DMS153 treated with DMSO at 0.1 percent for 48 hours (cell line): ENCODE measurements around the gene NCF2.

Source experiments
- DNase-seq: peaks from one replicate; lab custom pipeline; 2025; ENCODE audit not compliant: unreplicated experiment; lab: John Stamatoyannopoulos, UW

The NCF2 gene

DNA sequence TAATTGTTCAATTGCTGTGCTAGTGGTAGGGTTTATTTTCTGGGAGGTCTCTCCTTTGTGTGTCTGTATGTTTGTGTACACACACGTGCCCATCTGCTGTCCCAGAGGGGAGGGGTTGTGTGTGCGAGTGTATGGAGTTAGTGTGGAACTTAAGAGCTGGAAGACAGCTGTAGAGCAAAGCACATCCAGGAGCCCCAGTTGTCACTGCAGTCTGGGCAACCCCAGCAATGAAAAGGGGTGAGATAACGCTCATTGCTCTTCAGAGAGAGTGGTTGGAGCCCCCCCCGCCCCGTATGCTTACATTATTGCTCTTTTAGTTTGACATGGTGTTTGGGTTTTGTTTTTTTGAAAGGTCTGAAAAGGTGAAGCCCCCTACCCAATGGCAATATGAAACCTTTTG is 36.9 kb downstream of the NCF2 start:
- no peak for DNase-seq

DNA sequence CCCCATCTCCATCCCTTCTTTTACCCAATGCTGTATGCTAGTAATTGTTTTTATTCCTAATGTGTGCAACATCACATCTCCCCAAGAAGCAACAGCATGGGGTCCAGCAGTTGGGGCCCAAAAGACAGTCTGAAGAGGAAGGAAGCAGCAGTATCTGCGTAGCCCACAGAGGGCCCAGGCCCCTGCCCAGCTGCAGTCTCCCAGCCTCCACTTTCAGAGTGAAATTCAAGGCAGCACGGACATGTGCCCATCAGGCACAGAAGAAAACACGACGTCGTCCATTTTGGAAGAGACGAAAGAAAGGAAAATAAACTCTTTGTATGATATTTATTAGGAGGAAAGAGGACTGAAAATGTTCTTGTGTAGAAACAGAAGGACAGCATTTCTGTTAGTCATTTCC is 37.4 kb downstream of the NCF2 start:
- DNase-seq, result no peak

DNA sequence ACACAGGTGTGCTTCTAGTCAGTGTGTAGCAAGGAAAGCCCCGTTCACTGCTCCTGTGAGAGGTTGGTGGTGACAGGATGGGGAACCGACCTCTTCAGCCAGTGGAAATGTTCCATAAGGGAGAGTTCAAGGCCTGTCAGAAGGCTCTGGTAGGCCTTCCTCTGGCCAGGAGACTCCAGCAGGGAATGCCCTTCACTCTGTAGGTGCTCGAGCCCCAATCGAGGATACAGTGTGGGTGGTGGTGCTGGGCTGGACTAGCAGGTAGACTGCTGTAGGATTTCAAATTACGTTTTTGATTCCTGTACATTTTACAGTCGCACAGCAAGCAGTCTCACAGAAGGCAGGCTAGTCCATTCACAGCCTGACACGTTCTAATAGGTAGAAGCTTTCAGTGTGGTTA is 37.8 kb downstream of the NCF2 start:
- no peak for DNase-seq

DNA sequence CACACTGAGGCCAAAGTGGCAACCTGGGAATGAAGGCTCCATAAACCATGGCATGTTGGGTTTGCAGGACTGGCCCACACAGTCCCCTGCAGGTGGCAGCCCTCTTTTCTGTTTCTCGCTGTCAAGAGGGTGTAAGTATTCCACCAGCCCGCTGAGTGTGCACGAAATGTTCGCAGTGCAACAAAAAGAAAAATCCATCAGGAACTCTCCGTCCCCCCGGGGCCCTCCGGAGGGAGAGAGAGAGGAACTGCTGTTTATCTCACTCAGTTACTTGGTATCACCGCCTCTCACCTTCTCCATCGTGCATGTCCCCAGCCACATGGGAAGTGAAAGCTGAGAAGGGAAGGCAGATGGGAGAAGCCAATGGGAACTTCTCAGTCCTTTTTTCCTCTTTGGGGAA is 38.3 kb downstream of the NCF2 start:
- DNase-seq, result no peak

DNA sequence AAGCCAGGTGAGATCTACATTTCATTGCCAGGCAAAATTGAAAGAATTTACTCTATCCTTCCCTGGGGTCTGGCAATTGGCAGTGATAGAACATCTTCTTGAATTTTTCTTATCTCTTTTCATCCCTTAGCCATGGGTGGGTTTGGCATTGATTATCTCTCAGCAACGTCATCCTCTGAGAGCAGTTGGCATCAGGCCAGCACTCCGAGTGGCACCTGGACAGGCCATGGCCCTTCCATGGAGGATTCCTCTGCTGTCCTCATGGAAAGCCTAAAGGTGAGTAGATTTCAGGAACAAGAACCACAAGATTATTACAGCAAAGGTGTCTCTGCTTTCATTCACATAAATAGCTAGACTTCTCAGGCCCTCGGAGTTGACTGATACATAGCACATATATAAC is 39.3 kb downstream of the NCF2 start:
- DNase-seq, result no peak

DNA sequence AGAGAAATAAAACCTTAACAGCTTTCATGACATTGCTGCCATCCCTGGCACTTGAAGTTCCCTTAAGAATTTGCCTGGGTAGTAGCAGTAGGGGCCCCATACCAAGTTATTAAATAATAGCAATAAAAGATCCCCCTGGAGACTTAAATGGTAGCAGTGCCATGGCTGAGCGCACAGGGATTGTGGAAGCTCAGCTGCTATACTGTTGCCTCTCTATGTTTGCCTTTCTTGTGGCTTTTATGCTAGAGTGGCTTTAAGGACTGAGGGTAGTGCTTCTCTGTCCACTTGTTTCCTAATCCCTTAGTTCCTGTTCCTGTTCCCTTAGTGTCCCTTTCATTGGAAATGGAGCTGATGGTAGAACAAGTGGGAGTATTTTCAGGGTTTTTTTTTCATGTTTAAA is 42.1 kb downstream of the NCF2 start:
- peak; percentile 52 for DNase-seq

DNA sequence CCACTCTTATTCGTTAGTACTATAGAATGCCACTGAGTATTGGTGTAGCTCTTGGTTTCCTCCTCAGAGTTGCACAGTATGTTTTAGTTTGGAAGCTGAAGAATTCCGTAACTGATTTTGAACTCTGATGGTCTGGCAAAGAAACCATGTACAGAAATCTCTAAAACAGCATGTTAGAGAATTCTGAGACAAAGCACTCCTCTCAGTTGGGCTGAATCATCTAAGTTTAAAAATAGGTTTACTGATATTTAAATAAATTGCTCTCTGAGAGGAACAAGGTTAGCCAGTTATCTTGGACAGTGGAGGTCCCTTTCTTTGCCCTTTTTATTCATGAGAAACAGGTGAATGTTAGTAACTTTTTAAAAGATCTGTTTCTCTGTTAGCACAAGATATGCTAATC is 43.8 kb downstream of the NCF2 start:
- DNase-seq, result no peak

DNA sequence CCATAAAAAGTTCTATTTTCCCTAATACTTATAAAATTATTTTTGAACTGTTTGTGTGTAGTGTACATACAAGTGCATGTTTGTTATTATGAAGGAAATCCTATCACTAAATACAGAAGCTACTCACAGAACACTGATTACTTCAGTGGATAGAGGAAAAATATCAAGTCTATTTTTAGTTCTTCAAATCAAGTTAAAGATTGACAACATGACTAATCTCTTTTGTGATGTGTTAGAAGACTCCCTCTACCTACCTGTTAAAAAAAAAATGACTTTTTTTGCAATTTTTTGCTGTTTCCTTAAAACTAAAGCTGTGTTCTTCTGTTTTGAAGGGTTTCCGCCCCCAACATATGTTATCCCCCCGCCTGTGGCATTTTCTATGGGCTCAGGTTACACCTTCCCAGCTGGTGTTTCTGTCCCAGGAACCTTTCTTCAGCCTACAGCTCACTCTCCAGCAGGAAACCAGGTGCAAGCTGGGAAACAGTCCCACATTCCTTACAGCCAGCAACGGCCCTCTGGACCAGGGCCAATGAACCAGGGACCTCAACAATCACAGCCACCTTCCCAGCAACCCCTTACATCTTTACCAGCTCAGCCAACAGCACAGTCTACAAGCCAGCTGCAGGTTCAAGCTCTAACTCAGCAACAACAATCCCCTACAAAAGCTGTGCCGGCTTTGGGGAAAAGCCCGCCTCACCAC is 45.5 kb downstream of the NCF2 start:
- DNase-seq, result no peak

DNA sequence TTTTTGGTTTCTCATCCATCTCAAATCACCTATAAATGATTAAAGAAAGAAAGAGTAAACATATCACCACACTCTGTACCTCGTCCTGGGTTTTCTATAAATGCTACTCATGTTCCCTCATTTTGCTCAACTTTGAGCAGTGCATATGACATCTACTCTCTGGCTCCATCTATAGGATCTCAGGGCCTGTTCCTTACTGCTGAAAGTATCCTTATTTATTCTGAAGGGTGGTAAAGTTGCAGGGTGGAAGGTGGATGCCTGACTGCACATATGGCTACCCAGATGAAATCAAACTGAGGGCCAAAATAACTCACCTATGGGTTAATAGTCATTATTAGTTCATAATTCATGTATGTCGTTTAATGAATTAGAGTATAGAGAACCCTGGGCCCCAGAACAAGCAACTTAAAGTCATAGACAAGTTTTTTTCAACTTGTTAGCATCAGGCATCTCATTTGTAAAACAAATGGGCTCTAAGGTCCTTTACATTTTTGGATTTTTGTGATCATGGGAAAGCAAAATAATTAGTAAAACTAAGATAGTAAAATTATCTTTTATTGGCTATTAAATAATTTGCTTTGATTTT is 46.5 kb downstream of the NCF2 start:
- peak; percentile 38 for DNase-seq

DNA sequence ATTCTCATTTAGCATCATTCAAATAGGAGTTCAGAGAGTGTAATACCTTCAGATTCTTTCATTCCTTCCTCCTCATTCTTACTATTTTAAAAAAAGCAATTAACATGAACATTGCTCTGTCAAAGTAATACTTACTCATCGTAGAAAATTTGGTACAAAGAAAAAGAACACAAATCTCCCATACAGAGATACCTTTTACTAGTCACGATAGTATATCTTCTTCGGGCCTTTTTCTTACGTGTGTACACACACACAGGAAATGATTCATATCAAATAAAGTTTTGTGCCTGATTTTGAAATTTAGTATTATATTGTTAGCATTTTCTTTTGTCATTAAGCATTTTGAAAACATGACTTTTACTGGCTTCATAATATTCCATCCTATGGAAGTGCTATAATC is 52.9 kb downstream of the NCF2 start:
- no peak for DNase-seq

DNA sequence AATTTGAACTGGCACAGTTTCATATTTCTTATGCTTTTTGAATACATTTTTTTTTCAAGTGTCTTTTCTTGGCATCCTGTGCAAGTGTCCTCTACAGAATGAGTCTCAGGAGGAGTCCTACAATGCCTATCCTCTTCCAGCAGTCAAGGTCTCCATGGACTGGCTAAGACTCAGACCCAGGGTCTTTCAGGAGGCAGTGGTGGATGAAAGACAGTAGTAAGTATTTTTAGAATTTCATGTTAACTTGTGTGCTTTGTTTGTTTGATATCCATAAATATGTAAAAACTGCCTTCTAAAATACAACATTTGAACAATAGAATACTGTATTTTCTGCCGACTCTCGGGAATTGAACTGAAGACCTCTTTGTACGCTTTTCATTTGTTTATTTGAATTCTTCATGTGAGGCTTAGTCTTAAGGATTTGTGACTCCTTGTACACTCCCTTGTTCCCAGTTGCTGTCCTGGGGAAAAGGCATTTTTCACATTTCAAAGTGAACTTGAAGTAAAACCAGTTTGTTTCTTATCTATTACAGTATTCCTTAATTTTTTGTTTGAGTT is 56.6 kb downstream of the NCF2 start:
- no peak for DNase-seq

DNA sequence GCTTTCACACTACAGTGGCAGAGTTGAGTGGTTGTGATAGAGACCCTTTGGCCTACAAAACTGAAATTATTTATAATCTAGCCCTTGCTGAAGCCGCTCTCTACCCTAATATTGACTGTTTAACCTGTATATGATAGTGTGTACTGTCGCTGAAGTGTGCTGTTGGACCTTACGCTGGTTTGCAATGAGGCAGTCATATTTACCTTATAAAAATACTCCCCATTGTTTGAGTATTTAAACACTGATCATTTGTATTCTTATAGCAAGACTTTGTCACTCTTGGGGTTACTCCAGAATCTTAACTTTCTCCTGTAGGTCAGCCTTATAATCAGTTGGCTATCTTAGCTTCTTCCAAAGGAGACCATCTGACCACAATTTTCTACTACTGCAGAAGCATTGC is 61.7 kb downstream of the NCF2 start:
- no peak for DNase-seq

DNA sequence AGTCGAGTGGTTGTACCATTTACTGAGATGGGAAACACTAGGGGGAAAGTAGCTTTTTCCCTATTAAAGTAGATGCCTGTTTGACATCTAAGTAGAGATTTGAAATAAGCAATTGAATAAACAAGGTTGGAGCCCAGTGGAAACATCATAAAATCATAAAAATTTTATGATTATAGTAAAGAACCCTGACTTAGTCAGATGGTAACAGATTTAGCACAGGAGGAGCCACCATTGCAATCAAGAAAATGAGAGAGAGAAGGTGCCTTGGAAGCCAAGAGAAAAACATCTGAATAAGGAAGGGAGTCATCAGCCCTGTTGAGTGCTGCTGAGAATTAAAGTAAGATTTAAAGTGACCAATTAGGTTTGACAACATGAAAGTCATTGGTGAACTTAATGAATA is 68.2 kb downstream of the NCF2 start:
- no peak for DNase-seq

DNA sequence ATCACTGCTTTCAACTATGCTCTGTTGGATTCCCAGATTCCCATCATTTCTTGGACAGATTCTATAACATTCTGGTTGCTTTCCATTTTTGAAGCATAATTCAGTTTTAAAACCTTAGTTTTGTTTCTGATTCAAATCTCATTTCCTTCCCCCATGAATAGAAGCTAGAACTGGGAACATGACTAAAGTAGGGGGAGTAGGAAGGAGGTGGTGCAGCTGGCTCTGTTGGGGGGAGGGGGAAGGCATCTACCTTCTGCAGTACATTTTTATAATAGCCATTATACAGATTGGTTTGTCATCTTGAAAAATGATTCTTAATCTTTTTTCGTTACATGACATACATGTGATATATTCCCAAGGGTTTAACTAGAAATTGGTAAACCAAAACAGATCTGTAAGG is 69.9 kb downstream of the NCF2 start:
- no peak for DNase-seq

DNA sequence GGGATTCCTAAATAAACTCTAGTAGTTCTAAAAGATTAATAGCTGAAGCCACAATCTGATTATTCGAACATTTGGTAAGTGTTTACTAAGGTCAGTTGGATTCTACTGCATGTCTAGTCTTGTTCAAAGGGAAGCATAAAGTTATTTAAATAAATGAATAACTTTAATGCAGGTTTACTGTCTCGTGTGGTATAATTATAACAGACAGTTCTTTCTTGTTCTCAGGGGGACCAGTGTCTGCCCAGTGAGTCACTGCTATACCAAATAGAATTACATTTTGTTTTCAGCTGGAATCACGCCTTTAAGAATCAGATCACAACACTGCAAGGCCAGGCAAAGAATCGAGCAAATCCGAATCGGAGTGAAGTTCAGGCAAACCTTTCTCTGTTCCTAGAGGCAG is 72.9 kb downstream of the NCF2 start:
- DNase-seq, result no peak

DNA sequence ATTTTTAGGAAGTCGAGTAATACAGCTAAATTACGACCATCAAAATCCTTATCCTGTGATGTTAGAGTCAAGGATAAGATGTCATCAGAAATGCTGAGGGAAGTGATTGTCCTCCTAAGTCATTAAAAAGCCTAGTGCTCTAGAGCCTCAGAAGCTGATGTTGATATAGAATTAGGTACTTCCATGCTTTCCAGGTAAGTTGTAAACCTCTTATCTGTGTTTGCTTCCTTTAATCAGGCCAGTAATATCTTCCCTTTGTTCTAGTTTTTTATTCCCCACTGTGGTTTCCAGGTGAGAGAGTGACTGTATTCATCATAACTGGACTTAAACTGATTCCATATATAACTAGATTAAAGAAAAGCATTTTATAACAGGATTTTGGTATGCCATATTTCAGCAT is 73.5 kb downstream of the NCF2 start:
- DNase-seq, result no peak

DNA sequence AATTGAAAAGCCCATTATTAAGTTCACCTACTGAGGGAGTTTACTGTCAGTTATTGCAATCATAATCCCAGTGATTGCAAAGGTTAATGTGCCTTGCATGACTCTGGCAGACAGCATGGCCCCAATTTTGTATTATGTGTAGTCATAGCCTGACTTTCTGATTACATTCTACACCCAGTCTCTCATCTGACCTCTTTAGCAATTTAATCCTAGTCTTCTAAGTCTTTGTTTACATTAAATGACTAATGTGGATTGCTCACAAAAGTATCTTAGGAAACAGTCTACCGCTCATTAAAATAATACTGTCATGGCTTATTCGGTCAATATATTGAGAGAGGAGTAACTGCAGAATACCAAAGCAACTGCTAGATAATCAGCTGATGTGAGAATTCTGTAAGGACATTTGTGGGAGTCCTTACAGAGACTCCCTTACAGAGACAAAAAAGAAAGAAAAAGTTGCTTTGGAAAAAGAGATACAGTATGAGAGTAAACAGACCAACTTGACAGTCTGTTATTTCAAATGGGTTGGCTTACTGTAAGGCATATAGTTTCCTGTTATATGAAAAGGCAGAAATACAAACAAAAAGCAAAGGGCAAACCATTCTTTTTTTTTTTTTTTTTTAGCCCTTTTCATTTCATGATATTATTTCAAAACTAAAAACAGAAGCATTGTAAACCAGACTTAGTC is 75.1 kb downstream of the NCF2 start:
- DNase-seq, result peak; percentile 43

DNA sequence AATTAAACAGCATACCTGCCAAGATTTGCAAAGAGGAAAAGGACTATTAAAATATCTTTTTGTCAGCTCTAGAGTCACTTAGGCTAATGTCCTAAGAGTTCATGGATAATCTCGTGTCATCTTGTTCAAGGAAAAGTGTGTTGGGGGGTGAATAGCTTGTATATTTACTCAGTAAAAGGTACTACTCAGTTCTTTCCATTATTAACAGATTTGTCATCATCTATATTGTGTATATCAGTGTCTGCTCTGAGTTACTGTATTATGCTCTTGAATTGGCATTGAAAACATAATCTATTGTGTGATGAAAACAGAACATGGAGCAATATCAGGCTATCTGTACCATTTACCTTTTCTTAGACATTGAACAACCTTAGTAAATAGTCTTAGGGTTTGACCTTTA is 76.0 kb downstream of the NCF2 start:
- no peak for DNase-seq

DNA sequence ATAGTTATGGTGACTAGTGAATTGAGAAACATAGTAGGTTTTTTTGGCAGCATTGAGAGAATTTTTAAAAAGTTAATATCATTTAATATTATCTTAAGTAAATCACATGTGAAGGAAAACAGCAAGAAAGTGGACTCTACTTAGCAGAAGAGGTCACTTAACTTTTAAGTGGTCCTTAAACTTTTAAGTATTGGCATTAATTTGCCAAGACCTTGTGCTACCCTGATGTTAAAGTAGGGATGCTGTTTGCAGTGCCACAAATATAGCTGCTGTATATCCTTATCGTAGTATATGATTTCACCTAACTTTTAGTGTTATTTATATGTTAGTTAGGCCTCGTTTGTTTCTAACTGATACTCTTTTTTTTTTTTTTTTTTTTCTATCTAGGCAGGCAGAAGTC is 77.8 kb downstream of the NCF2 start:
- DNase-seq, result no peak

DNA sequence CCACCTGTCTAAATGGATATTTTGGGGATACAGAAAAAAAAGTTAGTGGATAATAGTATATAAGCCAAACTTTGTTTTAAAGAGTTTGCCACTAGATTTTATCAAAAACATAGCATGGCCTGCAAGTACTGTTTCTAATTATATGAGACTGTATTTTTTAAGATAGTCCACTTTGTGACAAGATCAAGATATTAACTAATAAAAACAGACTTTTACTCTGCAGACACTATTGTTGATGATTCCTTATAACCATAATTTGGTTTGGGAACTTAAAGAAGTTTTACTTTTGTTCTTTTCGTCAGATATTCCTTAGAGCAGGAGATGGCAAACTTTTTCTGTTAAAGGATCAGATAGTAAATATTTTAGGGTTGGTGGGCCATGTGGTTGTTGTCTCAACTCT is 81.6 kb downstream of the NCF2 start:
- no peak for DNase-seq

DNA sequence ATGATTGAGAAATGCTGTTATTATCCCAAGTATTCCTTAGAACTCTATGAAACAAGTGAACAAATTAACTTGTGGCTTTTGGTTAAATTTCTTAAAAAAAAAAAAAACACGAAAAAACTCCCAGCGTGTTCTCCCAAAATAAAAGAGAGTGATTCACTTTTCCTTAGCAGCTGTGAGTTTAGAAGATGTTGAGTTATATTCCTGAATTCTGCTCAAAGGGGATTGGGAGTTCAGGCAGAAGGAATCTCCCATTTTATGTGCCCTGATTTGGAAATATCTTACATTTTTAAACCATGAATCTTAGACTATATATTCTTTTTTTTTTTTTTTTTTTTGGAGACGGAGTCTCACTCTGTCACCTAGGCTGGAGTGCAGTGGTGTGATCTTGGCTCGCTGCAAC is 83.7 kb downstream of the NCF2 start:
- no peak for DNase-seq
